ENCODE results near the gene CBR1.

Gene CBR1

DNA sequence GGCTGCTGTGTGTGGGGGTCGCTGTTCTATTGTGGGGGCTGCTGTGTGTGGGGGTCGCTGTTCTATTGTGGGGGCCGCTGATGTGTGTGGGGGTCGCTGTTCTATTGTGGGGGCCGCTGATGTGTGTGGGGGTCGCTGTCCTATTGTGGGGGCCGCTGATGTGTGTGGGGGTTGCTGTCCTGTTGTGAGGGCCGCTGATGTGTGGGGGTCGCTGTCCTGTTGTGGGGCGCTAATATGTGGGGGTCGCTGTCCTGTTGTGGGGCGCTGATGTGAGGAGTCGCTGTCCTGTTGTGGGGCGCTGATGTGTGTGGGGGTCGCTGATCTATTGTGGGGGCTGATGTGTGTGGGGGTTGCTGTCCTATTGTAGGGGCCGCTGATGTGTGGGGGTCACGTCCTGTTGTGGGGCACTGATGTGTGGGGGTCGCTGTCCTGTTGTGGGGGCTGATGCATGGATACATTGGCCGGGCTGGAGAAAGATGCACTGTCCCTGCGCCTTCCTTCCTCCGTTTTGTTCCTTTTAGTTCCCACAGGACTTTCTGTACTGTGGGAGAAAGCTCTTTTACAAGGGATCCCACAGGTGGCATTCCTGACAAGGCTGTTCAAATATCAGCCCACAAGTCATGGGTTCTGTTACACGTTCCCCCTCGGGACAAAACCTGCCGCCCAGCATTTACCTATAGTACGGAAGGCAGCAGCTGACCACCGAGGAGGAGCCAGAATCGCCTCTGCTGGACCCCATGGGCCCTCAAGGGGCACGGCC, 37.0 kb upstream of the CBR1 start:
- Histone ChIP-seq H3K27ac (ENCODE audit: low read depth in 2 of 2, low read length in 2 of 2) (no peak overlapping the region), H3K4me3 (ENCODE audit: low read length in 2 of 2) (no peak overlapping the region), H3K27me3 (ENCODE audit: control insufficient read depth in 2 of 2, insufficient read depth in 2 of 2, low read length in 2 of 2) (no peaks in the 10 kb centered on the region), H3K9ac (ENCODE audit: low read depth in 1 of 2, low read length in 2 of 2) (no peak overlapping the region), H3K9me3 (ENCODE audit: control insufficient read depth in 2 of 2, low read length in 2 of 2) (no peaks in the 10 kb centered on the region), H3K4me1 (ENCODE audit: control insufficient read depth in 2 of 2, insufficient read depth in 2 of 2, low read length in 2 of 2) (no peaks in the 10 kb centered on the region), H3K36me3 (ENCODE audit: control insufficient read depth in 2 of 2, insufficient read depth in 2 of 2, low read length in 2 of 2) (peaks cover 11 to 19% of the 10 kb centered on the region in 2 donors)

DNA sequence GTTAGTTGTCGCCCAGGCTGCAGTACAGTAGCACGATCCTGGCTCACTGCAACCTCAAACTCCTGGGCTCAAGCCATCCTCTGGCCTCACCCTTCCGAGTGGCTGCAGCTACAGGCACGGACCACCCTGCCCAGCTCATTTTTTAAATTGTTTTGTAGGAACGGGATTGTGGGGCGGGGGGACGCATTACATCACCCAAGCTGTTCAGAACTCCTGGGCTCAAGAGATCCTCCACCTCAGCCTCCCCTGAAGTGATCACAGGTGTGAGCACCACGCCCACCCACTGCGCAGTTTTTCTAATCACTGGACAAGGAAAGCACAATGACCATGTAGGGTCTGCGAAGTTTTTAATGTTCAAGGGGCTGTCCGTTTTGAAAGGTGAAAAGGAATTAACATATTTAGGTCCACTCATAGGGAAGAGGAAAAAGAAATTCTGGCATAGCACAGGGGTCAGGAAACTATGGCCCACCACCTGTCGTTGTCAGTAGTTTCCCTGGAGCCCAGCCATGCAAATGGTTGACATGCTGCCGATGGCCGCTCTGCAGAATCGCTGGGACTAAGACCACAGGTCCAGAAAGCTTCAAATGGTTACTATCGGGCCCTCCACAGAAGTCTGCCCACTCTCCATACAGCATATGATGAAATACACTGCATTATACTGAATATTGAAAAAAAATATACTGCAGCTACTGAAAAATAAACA, 35.5 kb upstream of the CBR1 start:
- H3K9me3 ChIP-seq (ENCODE audit: control insufficient read depth in 2 of 2, low read length in 2 of 2) = no peaks in the 10 kb centered on the region
- no peak overlapping the region for H3K9ac ChIP-seq (ENCODE audit: low read depth in 1 of 2, low read length in 2 of 2)
- H3K4me3 ChIP-seq (ENCODE audit: low read length in 2 of 2) = no peak overlapping the region
- H3K4me1 ChIP-seq (ENCODE audit: control insufficient read depth in 2 of 2, insufficient read depth in 2 of 2, low read length in 2 of 2) = no peaks in the 10 kb centered on the region
- peaks cover 18 to 31% of the 10 kb centered on the region in 2 donors for H3K36me3 ChIP-seq (ENCODE audit: control insufficient read depth in 2 of 2, insufficient read depth in 2 of 2, low read length in 2 of 2)
- no peaks in the 10 kb centered on the region for H3K27me3 ChIP-seq (ENCODE audit: control insufficient read depth in 2 of 2, insufficient read depth in 2 of 2, low read length in 2 of 2)
- no peak overlapping the region for H3K27ac ChIP-seq (ENCODE audit: low read depth in 2 of 2, low read length in 2 of 2)

DNA sequence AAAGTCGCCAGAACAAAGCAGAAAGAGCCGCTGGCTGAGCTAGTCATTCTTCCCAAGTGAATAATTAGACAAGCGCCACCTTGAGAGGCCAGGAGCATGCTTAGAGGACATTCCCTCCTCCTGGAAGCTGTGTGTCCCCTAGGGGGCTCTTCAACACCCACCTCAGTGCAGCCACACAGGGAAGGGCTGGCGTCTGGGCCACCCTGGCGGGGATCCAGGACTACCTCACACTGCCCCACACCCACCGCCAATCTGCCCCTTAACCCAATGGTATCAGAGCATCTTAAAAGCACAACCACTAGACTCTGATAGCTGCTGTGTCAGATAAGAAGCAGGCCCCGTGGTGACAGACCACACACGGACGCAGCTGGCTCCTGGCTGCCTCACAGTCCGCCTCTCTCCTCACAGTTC, 34.4 kb upstream of the CBR1 start:
- Histone ChIP-seq H3K27ac (ENCODE audit: low read depth in 2 of 2, low read length in 2 of 2) (no peak overlapping the region), H3K9me3 (ENCODE audit: control insufficient read depth in 2 of 2, low read length in 2 of 2) (no peaks in the 10 kb centered on the region), H3K27me3 (ENCODE audit: control insufficient read depth in 2 of 2, insufficient read depth in 2 of 2, low read length in 2 of 2) (no peaks in the 10 kb centered on the region), H3K9ac (ENCODE audit: low read depth in 1 of 2, low read length in 2 of 2) (no peak overlapping the region), H3K4me3 (ENCODE audit: low read length in 2 of 2) (no peak overlapping the region), H3K36me3 (ENCODE audit: control insufficient read depth in 2 of 2, insufficient read depth in 2 of 2, low read length in 2 of 2) (peaks cover 26 to 42% of the 10 kb centered on the region in 2 donors), H3K4me1 (ENCODE audit: control insufficient read depth in 2 of 2, insufficient read depth in 2 of 2, low read length in 2 of 2) (no peaks in the 10 kb centered on the region)

DNA sequence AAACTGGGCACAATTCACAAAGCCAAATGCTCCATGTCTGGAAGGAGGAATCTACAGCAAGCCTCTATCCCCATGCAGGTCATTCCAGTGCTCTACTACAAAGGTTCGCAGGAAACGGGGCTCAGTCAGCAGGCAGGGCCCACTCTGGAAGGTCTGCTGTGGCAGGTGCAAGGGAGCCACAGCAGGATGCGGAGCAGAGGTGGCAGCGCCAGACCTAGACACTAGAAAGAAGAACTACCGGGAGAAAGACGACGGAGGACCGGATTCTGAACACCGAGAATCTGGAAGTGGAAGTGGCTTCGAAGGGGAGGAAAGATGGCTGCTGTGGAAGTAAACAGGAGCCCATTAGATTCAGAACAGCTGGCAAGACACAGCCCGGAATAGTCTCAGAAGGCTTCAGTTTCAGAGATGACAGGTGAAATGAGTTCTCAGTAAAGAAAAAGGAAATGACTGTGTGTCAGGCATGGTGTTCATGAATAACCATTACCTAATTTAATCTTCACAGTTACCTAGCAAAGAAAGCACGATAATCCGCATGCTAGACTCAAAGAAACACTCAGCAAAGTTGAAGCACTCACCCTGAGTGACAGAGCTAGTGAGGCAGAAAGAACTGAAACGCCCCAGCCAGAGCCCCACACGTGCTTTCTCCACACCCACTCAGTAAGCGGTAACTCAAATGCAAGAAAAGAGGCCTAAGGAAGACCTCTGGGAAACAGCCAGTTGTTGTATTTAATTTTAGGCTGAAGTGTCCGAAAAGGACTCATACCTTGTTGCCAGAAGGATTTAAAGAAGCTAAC, 30.9 kb upstream of the CBR1 start:
- Histone ChIP-seq H3K36me3 (ENCODE audit: control insufficient read depth in 2 of 2, insufficient read depth in 2 of 2, low read length in 2 of 2) (peaks cover 38 to 66% of the 10 kb centered on the region in 2 donors), H3K27ac (ENCODE audit: low read depth in 2 of 2, low read length in 2 of 2) (no peak overlapping the region), H3K9ac (ENCODE audit: low read depth in 1 of 2, low read length in 2 of 2) (no peak overlapping the region), H3K27me3 (ENCODE audit: control insufficient read depth in 2 of 2, insufficient read depth in 2 of 2, low read length in 2 of 2) (no peaks in the 10 kb centered on the region), H3K4me1 (ENCODE audit: control insufficient read depth in 2 of 2, insufficient read depth in 2 of 2, low read length in 2 of 2) (no peaks in the 10 kb centered on the region), H3K4me3 (ENCODE audit: low read length in 2 of 2) (no peak overlapping the region), H3K9me3 (ENCODE audit: control insufficient read depth in 2 of 2, low read length in 2 of 2) (no peaks in the 10 kb centered on the region)

DNA sequence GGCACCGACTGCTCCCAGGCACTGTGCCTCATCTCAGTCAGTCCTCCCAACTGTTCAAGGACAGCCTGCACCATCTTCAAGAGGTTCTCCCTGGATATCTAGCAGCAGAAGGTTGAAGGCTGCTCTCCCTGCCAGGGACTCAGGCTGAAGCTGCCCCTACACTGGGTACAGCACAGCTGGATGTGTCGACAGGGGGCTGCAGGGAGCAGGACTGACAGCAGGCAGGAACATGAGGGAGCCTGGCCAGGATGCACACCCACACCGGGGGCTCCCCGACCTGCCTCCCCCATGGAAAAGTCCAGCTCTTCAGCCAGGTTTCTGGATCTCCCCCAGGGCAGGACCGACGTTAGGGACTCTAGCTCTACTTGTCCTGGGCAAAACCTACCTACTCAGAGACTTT, 30.0 kb upstream of the CBR1 start:
- no peaks in the 10 kb centered on the region for H3K9me3 ChIP-seq (ENCODE audit: control insufficient read depth in 2 of 2, low read length in 2 of 2)
- no peak overlapping the region for H3K27ac ChIP-seq (ENCODE audit: low read depth in 2 of 2, low read length in 2 of 2)
- H3K27me3 ChIP-seq (ENCODE audit: control insufficient read depth in 2 of 2, insufficient read depth in 2 of 2, low read length in 2 of 2) = no peaks in the 10 kb centered on the region
- no peak overlapping the region for H3K4me3 ChIP-seq (ENCODE audit: low read length in 2 of 2)
- no peak overlapping the region for H3K9ac ChIP-seq (ENCODE audit: low read depth in 1 of 2, low read length in 2 of 2)
- H3K4me1 ChIP-seq (ENCODE audit: control insufficient read depth in 2 of 2, insufficient read depth in 2 of 2, low read length in 2 of 2) = no peaks in the 10 kb centered on the region
- peaks cover 44 to 75% of the 10 kb centered on the region in 2 donors for H3K36me3 ChIP-seq (ENCODE audit: control insufficient read depth in 2 of 2, insufficient read depth in 2 of 2, low read length in 2 of 2)

DNA sequence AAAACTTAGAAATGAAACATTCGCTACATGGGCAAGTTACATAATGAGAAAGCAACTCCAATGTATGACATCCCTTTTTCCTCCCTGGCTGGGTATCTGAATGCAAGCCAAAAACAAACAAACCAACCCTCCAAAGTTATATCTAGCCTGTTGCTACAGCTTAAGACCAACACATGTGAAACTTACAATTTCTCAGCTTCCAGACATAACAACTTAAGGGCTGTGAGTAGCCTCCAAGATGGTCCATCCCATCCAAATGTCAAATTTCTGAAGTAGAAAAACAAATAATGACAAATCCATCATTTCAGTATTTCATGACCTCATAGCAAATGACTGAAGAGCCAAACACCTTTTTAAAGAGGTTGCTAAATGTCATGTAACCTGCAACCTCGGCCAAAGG, 29.4 kb upstream of the CBR1 start:
- Histone ChIP-seq H3K9ac (ENCODE audit: low read depth in 1 of 2, low read length in 2 of 2) (no peak overlapping the region), H3K27ac (ENCODE audit: low read depth in 2 of 2, low read length in 2 of 2) (no peak overlapping the region), H3K4me3 (ENCODE audit: low read length in 2 of 2) (no peak overlapping the region), H3K9me3 (ENCODE audit: control insufficient read depth in 2 of 2, low read length in 2 of 2) (no peaks in the 10 kb centered on the region), H3K36me3 (ENCODE audit: control insufficient read depth in 2 of 2, insufficient read depth in 2 of 2, low read length in 2 of 2) (peaks cover 49 to 78% of the 10 kb centered on the region in 2 donors), H3K4me1 (ENCODE audit: control insufficient read depth in 2 of 2, insufficient read depth in 2 of 2, low read length in 2 of 2) (no peaks in the 10 kb centered on the region), H3K27me3 (ENCODE audit: control insufficient read depth in 2 of 2, insufficient read depth in 2 of 2, low read length in 2 of 2) (no peaks in the 10 kb centered on the region)

DNA sequence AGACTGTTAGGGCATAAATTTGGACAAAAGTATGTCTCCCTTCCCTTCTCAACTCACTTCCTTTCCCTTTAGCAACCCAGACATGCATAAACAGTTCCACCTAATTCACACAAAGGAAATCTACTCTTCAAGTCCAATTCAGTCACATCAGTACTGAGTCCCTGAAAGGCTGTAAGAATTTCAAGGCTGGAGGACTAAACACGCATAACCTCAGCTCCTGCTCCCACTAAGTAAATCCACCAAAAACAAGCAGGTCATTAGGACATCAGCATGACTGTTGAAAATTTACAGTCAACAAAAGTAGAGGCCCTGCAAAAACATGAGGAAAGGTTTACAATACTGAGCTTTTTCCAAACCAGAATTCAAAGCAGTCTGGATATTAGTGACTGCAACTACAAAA, 27.9 kb upstream of the CBR1 start:
- H3K27ac ChIP-seq (ENCODE audit: low read depth in 2 of 2, low read length in 2 of 2) = no peak overlapping the region
- H3K9ac ChIP-seq (ENCODE audit: low read depth in 1 of 2, low read length in 2 of 2) = no peak overlapping the region
- no peaks in the 10 kb centered on the region for H3K27me3 ChIP-seq (ENCODE audit: control insufficient read depth in 2 of 2, insufficient read depth in 2 of 2, low read length in 2 of 2)
- H3K4me1 ChIP-seq (ENCODE audit: control insufficient read depth in 2 of 2, insufficient read depth in 2 of 2, low read length in 2 of 2) = no peaks in the 10 kb centered on the region
- no peak overlapping the region for H3K4me3 ChIP-seq (ENCODE audit: low read length in 2 of 2)
- H3K9me3 ChIP-seq (ENCODE audit: control insufficient read depth in 2 of 2, low read length in 2 of 2) = no peaks in the 10 kb centered on the region
- peaks cover 52 to 78% of the 10 kb centered on the region in 2 donors for H3K36me3 ChIP-seq (ENCODE audit: control insufficient read depth in 2 of 2, insufficient read depth in 2 of 2, low read length in 2 of 2)

DNA sequence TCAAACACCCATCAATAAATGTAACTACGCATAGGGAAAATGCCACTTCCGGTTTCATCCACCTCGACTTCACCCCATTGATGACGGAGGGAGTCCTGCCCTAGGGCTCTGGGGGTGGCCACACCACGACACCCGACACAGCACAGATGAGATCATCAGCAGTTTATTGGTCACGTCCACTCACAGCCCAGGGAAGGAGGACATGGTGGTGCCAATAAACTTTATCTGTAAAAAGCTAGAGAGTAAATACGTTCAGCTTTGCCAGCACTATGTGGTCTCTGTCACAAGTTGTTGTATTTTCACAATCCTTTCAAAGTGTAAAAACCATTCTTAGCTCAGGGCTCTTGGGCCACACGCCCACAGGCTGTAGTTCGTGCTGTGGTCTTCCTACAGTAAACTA, 25.8 kb upstream of the CBR1 start:
- no peaks in the 10 kb centered on the region for H3K4me1 ChIP-seq (ENCODE audit: control insufficient read depth in 2 of 2, insufficient read depth in 2 of 2, low read length in 2 of 2)
- H3K9me3 ChIP-seq (ENCODE audit: control insufficient read depth in 2 of 2, low read length in 2 of 2) = no peaks in the 10 kb centered on the region
- no peak overlapping the region for H3K27ac ChIP-seq (ENCODE audit: low read depth in 2 of 2, low read length in 2 of 2)
- no peak overlapping the region for H3K4me3 ChIP-seq (ENCODE audit: low read length in 2 of 2)
- peaks cover 56 to 78% of the 10 kb centered on the region in 2 donors for H3K36me3 ChIP-seq (ENCODE audit: control insufficient read depth in 2 of 2, insufficient read depth in 2 of 2, low read length in 2 of 2)
- no peak overlapping the region for H3K9ac ChIP-seq (ENCODE audit: low read depth in 1 of 2, low read length in 2 of 2)
- no peaks in the 10 kb centered on the region for H3K27me3 ChIP-seq (ENCODE audit: control insufficient read depth in 2 of 2, insufficient read depth in 2 of 2, low read length in 2 of 2)

DNA sequence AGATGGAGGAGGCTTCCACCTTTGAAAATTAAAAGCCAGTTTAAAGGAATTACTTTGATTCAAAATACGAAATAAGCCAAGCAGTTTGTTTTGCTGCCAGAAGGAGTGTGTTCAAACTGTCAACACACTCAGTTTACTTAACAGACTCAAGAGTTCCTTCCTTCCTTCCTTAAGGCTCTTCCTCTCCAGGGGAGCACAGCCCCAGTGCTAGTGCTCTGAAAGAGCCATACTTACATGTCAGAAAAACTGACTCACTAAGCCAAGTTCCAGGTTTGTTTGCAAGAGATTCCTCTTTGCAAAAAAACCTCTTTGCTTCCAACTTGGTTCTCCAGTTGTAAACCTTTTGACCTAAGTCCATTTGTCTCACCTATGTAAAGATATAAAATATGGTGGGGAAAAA, 23.8 kb upstream of the CBR1 start:
- H3K9me3 ChIP-seq (ENCODE audit: control insufficient read depth in 2 of 2, low read length in 2 of 2) = no peaks in the 10 kb centered on the region
- no peaks in the 10 kb centered on the region for H3K27me3 ChIP-seq (ENCODE audit: control insufficient read depth in 2 of 2, insufficient read depth in 2 of 2, low read length in 2 of 2)
- H3K9ac ChIP-seq (ENCODE audit: low read depth in 1 of 2, low read length in 2 of 2) = no peak overlapping the region
- H3K4me3 ChIP-seq (ENCODE audit: low read length in 2 of 2) = no peak overlapping the region
- H3K36me3 ChIP-seq (ENCODE audit: control insufficient read depth in 2 of 2, insufficient read depth in 2 of 2, low read length in 2 of 2) = peaks cover 49 to 72% of the 10 kb centered on the region in 2 donors
- no peak overlapping the region for H3K27ac ChIP-seq (ENCODE audit: low read depth in 2 of 2, low read length in 2 of 2)
- no peaks in the 10 kb centered on the region for H3K4me1 ChIP-seq (ENCODE audit: control insufficient read depth in 2 of 2, insufficient read depth in 2 of 2, low read length in 2 of 2)

DNA sequence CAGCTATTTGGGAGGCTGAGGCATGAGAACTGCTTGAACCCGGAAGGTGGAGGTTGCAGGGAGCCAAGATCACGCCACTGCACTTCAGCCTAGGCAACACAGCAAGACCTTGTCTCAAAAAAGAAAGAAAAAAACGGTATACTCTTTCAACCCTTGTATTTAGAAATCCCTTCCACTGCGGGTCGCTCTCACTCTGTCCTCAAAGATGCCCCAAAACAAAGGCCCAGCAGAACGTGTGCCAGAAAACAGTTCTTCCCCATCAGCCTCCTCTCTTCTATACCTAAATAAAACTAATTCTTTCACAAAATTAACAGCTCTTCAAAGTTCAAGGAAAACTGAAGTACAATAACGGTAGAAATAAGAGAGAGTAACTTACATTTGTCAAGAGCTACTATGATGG, 22.7 kb upstream of the CBR1 start:
- Histone ChIP-seq H3K4me3 (ENCODE audit: low read length in 2 of 2) (no peak overlapping the region), H3K27me3 (ENCODE audit: control insufficient read depth in 2 of 2, insufficient read depth in 2 of 2, low read length in 2 of 2) (no peaks in the 10 kb centered on the region), H3K27ac (ENCODE audit: low read depth in 2 of 2, low read length in 2 of 2) (no peak overlapping the region), H3K36me3 (ENCODE audit: control insufficient read depth in 2 of 2, insufficient read depth in 2 of 2, low read length in 2 of 2) (peaks cover 47 to 67% of the 10 kb centered on the region in 2 donors), H3K9ac (ENCODE audit: low read depth in 1 of 2, low read length in 2 of 2) (no peak overlapping the region), H3K4me1 (ENCODE audit: control insufficient read depth in 2 of 2, insufficient read depth in 2 of 2, low read length in 2 of 2) (no peaks in the 10 kb centered on the region), H3K9me3 (ENCODE audit: control insufficient read depth in 2 of 2, low read length in 2 of 2) (no peaks in the 10 kb centered on the region)
